ENCODE data around the gene SPATA18.

The SPATA18 gene

DNA sequence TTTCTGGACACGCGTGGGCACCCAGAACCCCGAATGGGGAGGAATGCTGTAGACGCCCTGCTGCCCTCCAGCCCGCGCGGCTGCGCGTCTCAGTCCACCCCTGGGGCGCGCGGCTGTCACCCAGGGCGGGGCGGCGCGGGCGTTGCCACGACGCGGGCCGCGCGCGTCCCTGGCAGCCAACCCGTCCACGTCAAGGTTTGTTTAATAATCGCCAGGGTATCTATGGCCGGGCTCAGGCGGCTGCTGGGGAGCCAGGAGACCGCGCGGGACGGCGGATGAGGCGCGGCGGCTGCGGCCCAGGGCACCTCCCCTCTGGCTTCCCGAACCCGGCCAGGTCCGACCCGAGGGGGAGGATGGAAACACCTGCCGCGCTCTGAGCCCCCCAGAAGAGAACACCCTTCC, at the start of gene SPATA18:
SPATA18 (plus strand) TSS at position 92 of the 402 bp plus-strand sequence. CDS start 401 bp downstream, outside the sequence.
- DNase-seq, result no peak

DNA sequence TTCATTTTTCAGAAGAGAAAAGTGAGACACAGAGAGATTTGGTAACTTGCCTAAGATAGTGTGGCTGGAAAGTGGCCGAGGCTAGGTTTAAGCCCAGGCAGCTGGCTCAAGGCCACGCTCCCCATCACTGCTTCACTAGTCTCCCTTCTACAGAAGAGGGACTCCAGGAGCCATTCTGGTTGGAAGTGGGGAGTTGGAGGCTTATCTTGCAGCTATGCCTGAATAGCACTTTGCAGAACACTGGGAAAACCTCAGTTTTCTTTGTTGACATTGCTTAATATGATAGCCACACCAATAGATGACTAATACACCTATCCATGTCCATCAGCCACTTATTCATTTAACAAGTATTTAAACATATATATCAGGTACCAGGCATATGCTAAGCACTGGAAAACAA, 49.5 kb upstream of the SPATA18 start:
- DNase-seq, result no peak

- DNase-seq, result no peak
These were observed 46.7 kb upstream of the SPATA18 start for GRCh38 chr4:52004414-52004813.

GRCh38 chr4:52005604-52006273, 45.4 kb upstream of the SPATA18 start:
- no peak for DNase-seq

DNA sequence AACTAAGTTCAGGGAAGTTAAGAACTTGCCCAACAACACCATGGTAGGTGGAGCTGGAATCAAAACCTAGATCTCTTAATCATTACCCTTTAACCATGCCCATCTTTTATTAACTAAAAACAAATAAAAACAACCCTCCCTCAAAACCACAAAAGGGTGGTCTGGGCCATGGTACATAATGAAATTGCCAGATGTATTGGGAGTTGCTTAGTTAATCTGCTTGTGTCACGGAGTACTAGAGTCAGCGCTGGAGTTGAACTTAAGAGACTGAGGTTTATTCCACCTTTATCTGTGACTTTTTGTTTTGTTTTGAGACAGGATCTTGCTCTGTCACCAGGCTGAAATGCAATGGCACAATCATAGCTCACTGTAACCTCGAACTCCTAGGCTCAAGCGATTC, 44.2 kb upstream of the SPATA18 start:
- no peak for DNase-seq

- no peak for DNase-seq
These were observed 40.1 kb upstream of the SPATA18 start for GRCh38 chr4:52010986-52011385.

GRCh38 chr4:52012651-52013050, 38.5 kb upstream of the SPATA18 start:
- DNase-seq, result no peak

DNA sequence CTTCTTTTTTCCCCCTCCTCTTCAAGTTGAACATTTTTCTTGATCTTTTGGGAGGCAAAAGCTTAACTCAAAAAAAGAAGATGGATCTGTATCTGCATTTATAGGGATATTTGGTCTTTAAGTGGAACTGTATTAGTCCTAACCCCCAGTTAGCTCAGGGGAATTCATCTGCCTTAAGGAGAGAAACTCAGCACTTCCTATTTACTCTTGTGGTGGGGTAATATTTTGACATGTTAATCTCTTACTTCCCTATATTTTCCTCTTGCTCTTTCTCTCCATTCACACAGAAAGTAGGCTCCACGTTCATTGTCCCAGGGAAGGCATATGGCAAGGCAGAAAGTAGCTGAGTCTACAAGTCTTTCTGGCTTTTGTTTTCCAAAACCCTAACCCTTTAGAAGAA, 36.2 kb upstream of the SPATA18 start:
- DNase-seq, result no peak

DNA sequence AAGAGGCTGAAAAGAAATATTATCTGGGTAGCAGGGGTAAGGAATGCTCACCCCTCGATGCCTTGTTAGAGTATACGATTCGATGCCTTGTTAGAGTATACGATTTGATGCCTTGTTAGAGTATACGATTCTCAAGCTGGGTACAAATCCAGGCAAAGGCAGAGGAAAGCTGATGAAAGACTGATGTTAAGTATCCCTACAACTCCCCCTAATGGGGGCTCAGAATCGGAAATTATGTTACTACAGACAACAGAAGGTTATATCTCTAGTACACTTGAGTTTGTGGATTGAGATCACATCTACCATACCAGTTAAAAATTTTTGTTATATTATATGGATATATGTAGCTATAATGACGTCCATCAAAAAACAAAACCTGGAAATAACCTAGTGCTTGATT, 35.7 kb upstream of the SPATA18 start:
- DNase-seq, result no peak

DNA sequence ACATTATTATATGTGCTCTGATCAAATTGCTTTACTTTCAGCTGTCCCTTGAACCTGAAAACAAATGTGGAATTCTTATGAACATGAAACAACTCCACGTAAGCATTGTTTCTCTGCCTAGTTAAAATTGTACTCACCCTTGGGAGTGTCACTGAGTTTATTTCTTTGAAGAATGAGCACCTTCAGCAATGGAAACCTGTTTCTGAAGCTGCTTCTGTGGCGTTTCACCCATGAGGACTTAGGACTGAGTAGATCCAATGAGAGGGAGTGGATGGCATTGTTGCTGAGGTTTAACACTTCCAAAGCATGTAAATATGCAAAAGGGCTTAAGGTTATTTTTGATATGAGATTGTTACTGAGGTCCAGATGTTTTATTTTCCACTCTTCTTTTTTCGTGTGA, 34.1 kb upstream of the SPATA18 start:
- no peak for DNase-seq

DNA sequence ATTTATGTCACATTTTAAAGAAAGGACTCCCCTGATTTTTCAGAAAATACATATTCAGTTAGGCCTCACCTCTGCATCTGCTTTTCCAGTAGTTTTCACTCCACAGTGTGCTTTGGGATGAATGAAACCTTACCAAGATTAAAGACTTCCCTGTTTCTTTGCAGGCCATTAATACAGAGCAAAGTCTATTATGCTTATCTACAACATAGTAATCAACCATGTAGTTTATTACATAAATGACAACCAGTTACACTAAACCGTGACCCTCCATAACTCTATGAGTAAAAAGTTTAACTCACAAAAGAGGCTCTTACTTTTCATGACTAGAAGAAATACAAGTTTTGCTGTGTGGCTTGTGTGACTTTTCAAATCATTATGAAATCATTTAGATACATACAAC, 33.3 kb upstream of the SPATA18 start:
- DNase-seq, result no peak

- DNase-seq, result no peak
These were observed 31.0 kb upstream of the SPATA18 start, which contains the start of gene LRRC66 for GRCh38 chr4:52019936-52020657. TSS of gene LRRC66 (minus strand) at chr4:52020363. CDS start at chr4:52017613, 2,750 bp downstream.

DNA sequence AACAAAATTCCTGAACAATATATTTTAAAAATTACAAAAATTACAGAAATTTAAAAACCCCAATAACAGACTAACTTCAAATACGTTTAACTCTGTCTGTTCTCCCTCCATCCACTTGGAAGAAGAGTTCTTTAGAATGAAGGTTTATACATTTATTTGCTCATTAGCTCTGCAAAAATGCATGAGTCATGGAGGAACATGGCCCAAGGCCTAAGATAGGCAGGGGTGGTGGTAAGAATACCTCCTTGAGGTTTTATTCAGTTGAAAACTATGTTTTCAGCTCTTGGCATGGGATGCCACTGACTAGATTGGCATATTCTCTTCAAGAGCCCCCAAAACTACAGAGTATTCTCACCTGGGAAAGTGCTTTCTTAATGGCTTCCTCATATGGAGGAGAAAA, 22.1 kb upstream of the SPATA18 start:
- no peak for DNase-seq

DNA sequence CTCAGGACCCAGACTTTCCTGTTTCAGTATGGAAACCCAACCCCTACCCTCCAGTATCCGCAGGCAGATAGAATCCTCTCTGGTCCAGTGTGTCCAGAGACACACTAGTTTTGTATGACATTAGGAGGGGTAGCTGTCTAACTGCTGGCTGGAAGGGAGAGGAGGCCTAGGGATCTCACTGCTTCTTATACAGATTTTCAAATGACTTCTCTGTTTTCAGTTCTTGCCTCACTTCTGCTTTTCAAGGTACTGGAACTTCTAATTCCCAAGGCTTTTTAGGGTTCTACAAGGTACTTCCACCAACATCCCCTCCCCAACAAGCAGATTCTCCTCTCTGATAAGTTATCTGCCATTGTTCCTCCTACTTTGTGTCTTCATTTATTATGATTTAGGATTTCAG, 19.1 kb upstream of the SPATA18 start:
- DNase-seq, result no peak

GRCh38 chr4:52035190-52035589, 15.9 kb upstream of the SPATA18 start:
- DNase-seq, result no peak

- no peak for DNase-seq
These were observed 14.1 kb upstream of the SPATA18 start for GRCh38 chr4:52036886-52037530.

- peak; percentile 33 for DNase-seq
These were observed 13.4 kb upstream of the SPATA18 start for GRCh38 chr4:52037689-52038102.

- DNase-seq, result peak; percentile 41
These were observed 12.8 kb upstream of the SPATA18 start, which contains the start of gene SGCB for GRCh38 chr4:52038103-52038912. TSS of gene SGCB (minus strand) at chr4:52038299. CDS start at chr4:52038259, 40 bp downstream.

DNA sequence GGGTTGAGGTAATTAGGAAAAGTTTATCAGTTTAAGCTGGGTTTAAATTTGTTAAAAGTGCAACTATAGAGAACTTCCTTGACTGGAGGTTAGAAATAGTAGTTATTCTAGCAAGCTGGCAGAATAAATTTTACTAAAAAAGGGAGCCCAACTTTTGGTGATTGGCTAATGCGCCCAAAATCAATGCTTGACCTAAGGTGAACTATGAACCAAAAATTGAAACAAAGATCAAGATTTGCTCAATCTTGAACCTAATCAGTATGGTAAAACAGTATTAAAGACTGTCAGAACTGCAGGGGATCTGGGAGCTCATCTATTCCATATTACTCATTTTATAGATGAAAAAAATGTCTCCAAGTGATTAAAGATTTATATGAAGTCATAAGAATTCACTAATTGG, 6.1 kb upstream of the SPATA18 start:
- no peak for DNase-seq

DNA sequence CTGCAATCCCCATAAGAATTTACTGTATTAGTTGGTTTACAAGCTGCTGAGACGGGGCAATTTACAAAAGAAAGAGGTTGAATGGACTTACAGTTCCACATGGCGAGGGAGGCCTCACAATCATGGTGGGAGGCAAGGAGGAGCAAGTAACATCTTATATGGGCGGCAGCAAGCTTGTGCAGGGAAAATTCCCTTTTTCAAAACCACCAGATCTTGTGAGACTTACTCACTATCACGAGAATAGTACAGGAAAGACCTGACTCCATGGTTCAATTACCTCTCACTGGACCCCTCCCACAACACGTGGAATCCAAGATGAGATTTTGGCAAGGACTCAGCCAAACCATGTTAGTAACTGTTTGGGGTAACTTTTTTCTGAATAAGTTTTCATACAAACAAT, 1.8 kb upstream of the SPATA18 start:
- no peak for DNase-seq

GRCh38 chr4:52051615-52052474, 741 bp downstream of the SPATA18 start:
- DNase-seq, result peak; percentile 74

DNA sequence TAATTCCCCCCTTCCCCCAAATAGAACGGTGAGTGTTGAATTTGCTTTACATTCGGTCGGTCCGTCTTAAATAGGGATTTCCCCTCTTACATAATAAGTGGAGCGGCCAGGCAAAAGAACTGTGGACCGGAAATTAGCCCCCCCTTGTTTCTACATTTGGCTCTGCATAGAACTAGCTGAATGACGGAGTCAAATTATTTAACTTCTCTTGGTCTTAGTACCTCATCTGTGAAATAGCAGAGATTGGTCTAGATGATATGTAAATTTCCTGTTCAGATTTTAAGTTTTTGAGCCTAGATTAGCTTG, 1.3 kb downstream of the SPATA18 start:
- no peak for DNase-seq
